Loucy (cell line): Measurements from ENCODE around the gene UBAP1.

Source experiments
- EZH2phosphoT487 ChIP-seq: fragments of 200-600 bp; IDR thresholded peaks from 2 replicates; pipeline ENCODE4 v1.6.1; 2018; ENCODE audit warnings: antibody characterized with exemption, mild to moderate bottlenecking, moderate library complexity, borderline replicate concordance
- TF ChIP-seq, protein P1 (sequence below): fragments of 200-600 bp; sonication (generic); conservative IDR thresholded peaks from 2 replicates; pipeline ENCODE4 v1.5.1; 2014; ENCODE audit warnings: mild to moderate bottlenecking, antibody characterized with exemption, low read length

GRCh38 chr9:34133436-34133949 is 45.4 kb upstream of the UBAP1 start:
- TF ChIP-seq, protein P1, sequence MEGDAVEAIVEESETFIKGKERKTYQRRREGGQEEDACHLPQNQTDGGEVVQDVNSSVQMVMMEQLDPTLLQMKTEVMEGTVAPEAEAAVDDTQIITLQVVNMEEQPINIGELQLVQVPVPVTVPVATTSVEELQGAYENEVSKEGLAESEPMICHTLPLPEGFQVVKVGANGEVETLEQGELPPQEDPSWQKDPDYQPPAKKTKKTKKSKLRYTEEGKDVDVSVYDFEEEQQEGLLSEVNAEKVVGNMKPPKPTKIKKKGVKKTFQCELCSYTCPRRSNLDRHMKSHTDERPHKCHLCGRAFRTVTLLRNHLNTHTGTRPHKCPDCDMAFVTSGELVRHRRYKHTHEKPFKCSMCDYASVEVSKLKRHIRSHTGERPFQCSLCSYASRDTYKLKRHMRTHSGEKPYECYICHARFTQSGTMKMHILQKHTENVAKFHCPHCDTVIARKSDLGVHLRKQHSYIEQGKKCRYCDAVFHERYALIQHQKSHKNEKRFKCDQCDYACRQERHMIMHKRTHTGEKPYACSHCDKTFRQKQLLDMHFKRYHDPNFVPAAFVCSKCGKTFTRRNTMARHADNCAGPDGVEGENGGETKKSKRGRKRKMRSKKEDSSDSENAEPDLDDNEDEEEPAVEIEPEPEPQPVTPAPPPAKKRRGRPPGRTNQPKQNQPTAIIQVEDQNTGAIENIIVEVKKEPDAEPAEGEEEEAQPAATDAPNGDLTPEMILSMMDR = no peak
- TF ChIP-seq EZH2phosphoT487 = no peak
